H9 (cell line): Measurements from ENCODE around the gene SMC1B. TPM values are rescaled to one million over a fixed set of nuclear protein-coding genes. Genes with fewer than 3 reads are reported as not detected.

Experiments used
- DNase-seq: peaks from one replicate; pipeline ENCODE4 v3.0.0-alpha.2; 2017
- H2AFZ ChIP-seq: one replicate; pipeline ENCODE4 v1.6.1; 2013; ENCODE audit warnings: mild to moderate bottlenecking, low read length, control low read depth, moderate library complexity
- H2AK5ac ChIP-seq: 2 replicates; pipeline ENCODE4 v1.6.1; 2013; ENCODE audit warnings: low read length, control low read depth, mixed read lengths; ENCODE audit not compliant: insufficient read length
- H2BK120ac ChIP-seq: one replicate; pipeline ENCODE4 v1.6.1; 2013; ENCODE audit warnings: low read depth, mild to moderate bottlenecking, low read length, control low read depth, inconsistent platforms; ENCODE audit not compliant: poor library complexity, severe bottlenecking
- H2BK12ac ChIP-seq: 2 replicates; pipeline ENCODE4 v1.6.1; 2013; ENCODE audit warnings: low read length, control low read depth, mixed read lengths, low read depth; ENCODE audit not compliant: insufficient read length
- H2BK15ac ChIP-seq: 2 replicates; pipeline ENCODE4 v1.6.1; 2013; ENCODE audit warnings: low read depth, low read length, control low read depth
- H2BK20ac ChIP-seq: one replicate; pipeline ENCODE4 v1.6.1; 2013; ENCODE audit warnings: low read depth, mild to moderate bottlenecking, low read length, control low read depth, inconsistent platforms; ENCODE audit not compliant: poor library complexity, severe bottlenecking
- H2BK5ac ChIP-seq: 2 replicates; pipeline ENCODE4 v1.6.1; 2013; ENCODE audit warnings: low read length, control low read depth, mixed read lengths; ENCODE audit not compliant: insufficient read length
- H3K14ac ChIP-seq: 2 replicates; pipeline ENCODE4 v1.6.1; 2013; ENCODE audit warnings: low read length, control low read depth; ENCODE audit not compliant: insufficient read depth
- H3K18ac ChIP-seq: 2 replicates; pipeline ENCODE4 v1.6.1; 2013; ENCODE audit warnings: low read depth, mild to moderate bottlenecking, mixed read lengths, low read length, control low read depth; ENCODE audit not compliant: insufficient read length
- H3K23ac ChIP-seq: 2 replicates; pipeline ENCODE4 v1.6.1; 2013; ENCODE audit warnings: low read length, control low read depth, mixed read lengths, low read depth; ENCODE audit not compliant: insufficient read length
- H3K23me2 ChIP-seq: 2 replicates; pipeline ENCODE4 v1.6.1; 2013; ENCODE audit warnings: low read depth, mild to moderate bottlenecking, mixed read lengths, low read length, control low read depth; ENCODE audit not compliant: insufficient read length, poor library complexity, severe bottlenecking
- H3K27ac ChIP-seq: 2 replicates; pipeline ENCODE4 v1.5.1; 2013; ENCODE audit warnings: low read length, control low read depth, mixed read lengths, low read depth; ENCODE audit not compliant: insufficient read length
- H3K27me3 ChIP-seq: 2 replicates; pipeline ENCODE4 v1.6.1; 2013; ENCODE audit warnings: low read length, control low read depth, inconsistent platforms; ENCODE audit not compliant: insufficient read depth
- H3K4ac ChIP-seq: 2 replicates; pipeline ENCODE4 v1.6.1; 2013; ENCODE audit warnings: low read depth, mild to moderate bottlenecking, control low read depth, inconsistent platforms, low read length, moderate library complexity
- H3K4me1 ChIP-seq: 2 replicates; pipeline ENCODE4 v1.6.1; 2013; ENCODE audit warnings: low read length, control low read depth, inconsistent platforms; ENCODE audit not compliant: insufficient read depth
- H3K4me2 ChIP-seq: 2 replicates; pipeline ENCODE4 v1.6.1; 2013; ENCODE audit warnings: low read length, control low read depth, mixed read lengths; ENCODE audit not compliant: insufficient read length, insufficient read depth
- H3K56ac ChIP-seq: 2 replicates; pipeline ENCODE4 v1.6.1; 2013; ENCODE audit warnings: low read depth, mild to moderate bottlenecking, mixed read lengths, low read length, control low read depth; ENCODE audit not compliant: insufficient read length
- H3K79me1 ChIP-seq: 2 replicates; pipeline ENCODE4 v1.6.1; 2013; ENCODE audit warnings: low read depth, mild to moderate bottlenecking, moderate library complexity, low read length, control low read depth, inconsistent platforms; ENCODE audit not compliant: insufficient read depth, poor library complexity, severe bottlenecking
- H3K79me2 ChIP-seq: 2 replicates; pipeline ENCODE4 v1.6.1; 2013; ENCODE audit warnings: low read length, control low read depth, inconsistent platforms; ENCODE audit not compliant: insufficient read depth
- H3K9ac ChIP-seq: 2 replicates; pipeline ENCODE4 v1.6.1; 2013; ENCODE audit warnings: low read length, control low read depth, mixed read lengths; ENCODE audit not compliant: insufficient read length; ENCODE audit errors: extremely low read depth
- H3K9me3 ChIP-seq: one replicate; pipeline ENCODE4 v1.6.1; 2013; ENCODE audit warnings: low read depth, low read length, inconsistent platforms; ENCODE audit not compliant: control insufficient read depth
- H3T11ph ChIP-seq: one replicate; pipeline ENCODE4 v1.6.1; 2013; ENCODE audit warnings: mild to moderate bottlenecking, low read length, control low read depth, inconsistent platforms
- H4K20me1 ChIP-seq: one replicate; pipeline ENCODE4 v1.6.1; 2013; ENCODE audit not compliant: control insufficient read depth, insufficient read length, insufficient read depth
- H4K5ac ChIP-seq: 2 replicates; pipeline ENCODE4 v1.6.1; 2013; ENCODE audit warnings: low read depth, mild to moderate bottlenecking, mixed read lengths, low read length, control low read depth; ENCODE audit not compliant: insufficient read length
- H4K8ac ChIP-seq: replicated peaks from 2 replicates; pipeline ENCODE4 v1.6.1; 2013; ENCODE audit warnings: low read length, control low read depth, mixed read lengths, low read depth; ENCODE audit not compliant: insufficient read length
- H4K91ac ChIP-seq: 2 replicates; pipeline ENCODE4 v1.6.1; 2013; ENCODE audit warnings: low read depth, mild to moderate bottlenecking, moderate library complexity, mixed read lengths, low read length, control low read depth; ENCODE audit not compliant: insufficient read length
- H3K27ac Mint-ChIP-seq, 3 experiments: 2 replicates in 2 of 3; 3 replicates in 1 of 3; pipeline ENCODE4 v1.8.0; 2020 to 2021; ENCODE audit warnings: mixed read lengths in 3 of 3, mild to moderate bottlenecking in 1 of 3, moderate library complexity in 1 of 3
- H3K27me3 Mint-ChIP-seq: 2 replicates; pipeline ENCODE4 v1.8.0; 2021; ENCODE audit warnings: low read depth, mild to moderate bottlenecking, moderate library complexity, mixed read lengths
- H3K36me3 Mint-ChIP-seq, 3 experiments: 2 replicates in 2 of 3; 3 replicates in 1 of 3; pipeline ENCODE4 v1.8.0; 2020 to 2021; ENCODE audit warnings: low read depth in 3 of 3, mixed read lengths in 3 of 3; ENCODE audit not compliant: insufficient read depth in 1 of 3
- H3K4me1 Mint-ChIP-seq, 2 experiments: 2 replicates each; pipeline ENCODE4 v1.8.0; 2020; ENCODE audit warnings: mixed read lengths in 2 of 2
- H3K4me3 Mint-ChIP-seq, 2 experiments: 2 replicates in 1 of 2; 3 replicates in 1 of 2; pipeline ENCODE4 v1.8.0; 2020 to 2021; ENCODE audit warnings: mild to moderate bottlenecking in 2 of 2, mixed read lengths in 2 of 2, moderate library complexity in 1 of 2
- H3K9me3 Mint-ChIP-seq, 2 experiments: 2 replicates in 1 of 2; 3 replicates in 1 of 2; pipeline ENCODE4 v1.8.0; 2020; ENCODE audit warnings: mild to moderate bottlenecking in 2 of 2, mixed read lengths in 2 of 2, moderate library complexity in 1 of 2
- WGBS: extraction: QIAGEN DNeasy Blood & Tissue Kit; methylation state at CpG from one replicate; pipeline ENCODE4 v1.1.7; 2013; ENCODE audit warnings: missing lambda C conversion rate, low lambda C conversion rate, mixed read lengths; ENCODE audit not compliant: insufficient read length; ENCODE audit errors: extremely low coverage; 5-methylcytosine and 5-hydroxymethylcytosine counted together
- total RNA-seq: library from RNA; stranded (reverse); gene quantifications from 2 replicates; pipeline ENCODE4 v1.2.1, GENCODE V29; 2021
- TF ChIP-seq, protein P1 (sequence below): fragments of 200-600 bp; sonication (generic); conservative IDR thresholded peaks from 3 replicates; pipeline ENCODE4 v1.8.0; 2021; ENCODE audit warnings: antibody characterized with exemption, mild to moderate bottlenecking

Gene SMC1B
- total RNA-seq, 1 experiment from 2014 or later = not detected

DNA sequence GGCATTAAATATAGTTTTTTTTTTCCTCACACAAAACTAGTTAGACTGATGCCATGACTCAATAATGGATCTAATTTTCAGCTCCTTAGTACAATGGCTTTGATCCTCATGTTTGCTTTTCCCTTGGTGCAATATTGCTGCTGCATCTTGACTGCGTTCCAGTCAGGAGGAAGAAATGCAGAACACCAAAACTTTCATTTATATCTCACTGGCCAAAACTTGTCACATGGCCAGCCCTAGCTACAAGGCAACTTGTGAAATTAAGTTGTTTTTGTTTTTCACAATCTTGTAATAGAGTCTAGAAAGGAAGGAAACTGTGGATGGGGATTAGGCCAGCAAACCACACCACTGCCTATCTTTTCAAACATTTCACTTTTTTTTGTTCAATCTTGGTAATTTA is 36.7 kb downstream of the SMC1B start:
- Histone ChIP-seq H3K9me3 (no peaks in the 10 kb centered on the region), H3K18ac (no peak overlapping the region), H2BK12ac (no peak overlapping the region), H4K5ac (no peak overlapping the region), H3K9ac (no peak overlapping the region), H4K91ac (no peak overlapping the region), H2BK20ac (no peak overlapping the region), H3K4ac (no peak overlapping the region), H2AFZ (no peak overlapping the region), H2BK15ac (no peak overlapping the region), H3K27ac (no peak overlapping the region), H3K23me2 (no peaks in the 10 kb centered on the region), H3T11ph (no peak overlapping the region), H4K8ac (no peak overlapping the region), H4K20me1 (no peaks in the 10 kb centered on the region), H3K56ac (no peak overlapping the region), H2BK120ac (no peak overlapping the region), H3K79me1 (no peaks in the 10 kb centered on the region), H3K4me1 (no peaks in the 10 kb centered on the region), H3K4me2 (no peak overlapping the region), H3K23ac (no peak overlapping the region), H2BK5ac (no peak overlapping the region), H3K79me2 (no peaks in the 10 kb centered on the region), H3K27me3 (no peaks in the 10 kb centered on the region), H3K14ac (no peak overlapping the region), H2AK5ac (no peak overlapping the region)
- no peak for DNase-seq
- no peak overlapping the region for H3K27ac Mint-ChIP-seq
- no CpG with 5 or more reads among the region's 1 CpG for WGBS
- H3K36me3 Mint-ChIP-seq = peaks cover 0 to 14% (median 4%) of the 10 kb centered on the region in 3 experiments; a peak in 4 of 7 replicates
- TF ChIP-seq, protein P1, sequence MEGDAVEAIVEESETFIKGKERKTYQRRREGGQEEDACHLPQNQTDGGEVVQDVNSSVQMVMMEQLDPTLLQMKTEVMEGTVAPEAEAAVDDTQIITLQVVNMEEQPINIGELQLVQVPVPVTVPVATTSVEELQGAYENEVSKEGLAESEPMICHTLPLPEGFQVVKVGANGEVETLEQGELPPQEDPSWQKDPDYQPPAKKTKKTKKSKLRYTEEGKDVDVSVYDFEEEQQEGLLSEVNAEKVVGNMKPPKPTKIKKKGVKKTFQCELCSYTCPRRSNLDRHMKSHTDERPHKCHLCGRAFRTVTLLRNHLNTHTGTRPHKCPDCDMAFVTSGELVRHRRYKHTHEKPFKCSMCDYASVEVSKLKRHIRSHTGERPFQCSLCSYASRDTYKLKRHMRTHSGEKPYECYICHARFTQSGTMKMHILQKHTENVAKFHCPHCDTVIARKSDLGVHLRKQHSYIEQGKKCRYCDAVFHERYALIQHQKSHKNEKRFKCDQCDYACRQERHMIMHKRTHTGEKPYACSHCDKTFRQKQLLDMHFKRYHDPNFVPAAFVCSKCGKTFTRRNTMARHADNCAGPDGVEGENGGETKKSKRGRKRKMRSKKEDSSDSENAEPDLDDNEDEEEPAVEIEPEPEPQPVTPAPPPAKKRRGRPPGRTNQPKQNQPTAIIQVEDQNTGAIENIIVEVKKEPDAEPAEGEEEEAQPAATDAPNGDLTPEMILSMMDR = no peak
- H3K27me3 Mint-ChIP-seq = peaks cover 2% of the 10 kb centered on the region
- H3K4me1 Mint-ChIP-seq = no peaks in the 10 kb centered on the region
- H3K9me3 Mint-ChIP-seq = peaks cover 23 to 29% of the 10 kb centered on the region in 2 experiments
- H3K4me3 Mint-ChIP-seq = no peak overlapping the region
